ENCODE data around the gene CCDC188. TPM values are rescaled to one million over a fixed set of nuclear protein-coding genes. Genes with fewer than 3 reads are reported as not detected.

The CCDC188 gene
- total and polyA plus RNA-seq, 4 donors = not detected

GRCh38 chr22:20145206-20145831 lies 5.5 kb downstream of the CCDC188 start:
- Histone ChIP-seq H3K9me3 (ENCODE audit: control insufficient read depth in 4 of 4, low read length in 3 of 4) (no peaks in the 10 kb centered on the region), H3K9ac (ENCODE audit: low read depth in 1 of 2, low read length in 2 of 2) (no peak overlapping the region), H3K27me3 (ENCODE audit: control insufficient read depth in 4 of 4, insufficient read depth in 4 of 4, low read length in 3 of 4) (no peaks in the 10 kb centered on the region), H3K27ac (ENCODE audit: low read depth in 1 of 2, low read length in 2 of 2) (no peak overlapping the region), H3K36me3 (ENCODE audit: control insufficient read depth in 4 of 4, insufficient read depth in 3 of 4, low read depth in 1 of 4, low read length in 3 of 4) (peaks cover 0 to 9% (median 0%) of the 10 kb centered on the region in 4 donors), H3K4me3 (ENCODE audit: low read depth in 1 of 3, low read length in 3 of 3) (no peak overlapping the region), H3K4me1 (ENCODE audit: control insufficient read depth in 4 of 4, insufficient read depth in 4 of 4, low read length in 3 of 4) (no peaks in the 10 kb centered on the region)
- TF ChIP-seq MAX (IDR thresholded peaks at IDR 0.05) (no peak), RAD21 (IDR thresholded peaks at IDR 0.05) (no peak), ZBTB33 (IDR thresholded peaks at IDR 0.05) (no peak), JUND (IDR thresholded peaks at IDR 0.05) (no peak), FOXA2 (IDR thresholded peaks at IDR 0.05) (no peak)
- TF ChIP-seq, protein P1, sequence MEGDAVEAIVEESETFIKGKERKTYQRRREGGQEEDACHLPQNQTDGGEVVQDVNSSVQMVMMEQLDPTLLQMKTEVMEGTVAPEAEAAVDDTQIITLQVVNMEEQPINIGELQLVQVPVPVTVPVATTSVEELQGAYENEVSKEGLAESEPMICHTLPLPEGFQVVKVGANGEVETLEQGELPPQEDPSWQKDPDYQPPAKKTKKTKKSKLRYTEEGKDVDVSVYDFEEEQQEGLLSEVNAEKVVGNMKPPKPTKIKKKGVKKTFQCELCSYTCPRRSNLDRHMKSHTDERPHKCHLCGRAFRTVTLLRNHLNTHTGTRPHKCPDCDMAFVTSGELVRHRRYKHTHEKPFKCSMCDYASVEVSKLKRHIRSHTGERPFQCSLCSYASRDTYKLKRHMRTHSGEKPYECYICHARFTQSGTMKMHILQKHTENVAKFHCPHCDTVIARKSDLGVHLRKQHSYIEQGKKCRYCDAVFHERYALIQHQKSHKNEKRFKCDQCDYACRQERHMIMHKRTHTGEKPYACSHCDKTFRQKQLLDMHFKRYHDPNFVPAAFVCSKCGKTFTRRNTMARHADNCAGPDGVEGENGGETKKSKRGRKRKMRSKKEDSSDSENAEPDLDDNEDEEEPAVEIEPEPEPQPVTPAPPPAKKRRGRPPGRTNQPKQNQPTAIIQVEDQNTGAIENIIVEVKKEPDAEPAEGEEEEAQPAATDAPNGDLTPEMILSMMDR (IDR thresholded peaks at IDR 0.05; ENCODE audit: low read depth, low read length, missing input control) = no peak
- no peak for DNase-seq (ENCODE audit: low spot score)
- 93% methylated on average over 22 of the region's 22 CpGs for WGBS

GRCh38 chr22:20143883-20144665 lies 6.8 kb downstream of the CCDC188 start:
- no peaks in the 10 kb centered on the region for H3K27me3 ChIP-seq (ENCODE audit: control insufficient read depth in 4 of 4, insufficient read depth in 4 of 4, low read length in 3 of 4)
- H3K4me3 ChIP-seq (ENCODE audit: low read depth in 1 of 3, low read length in 3 of 3) = no peak overlapping the region
- H3K9me3 ChIP-seq (ENCODE audit: control insufficient read depth in 4 of 4, low read length in 3 of 4) = no peaks in the 10 kb centered on the region
- no peak overlapping the region for H3K9ac ChIP-seq (ENCODE audit: low read depth in 1 of 2, low read length in 2 of 2)
- no peak overlapping the region for H3K27ac ChIP-seq (ENCODE audit: low read depth in 1 of 2, low read length in 2 of 2)
- WGBS = 93% methylated on average over 19 of the region's 19 CpGs
- H3K36me3 ChIP-seq (ENCODE audit: control insufficient read depth in 4 of 4, insufficient read depth in 3 of 4, low read depth in 1 of 4, low read length in 3 of 4) = peaks cover 0 to 15% (median 0%) of the 10 kb centered on the region in 4 donors
- no peaks in the 10 kb centered on the region for H3K4me1 ChIP-seq (ENCODE audit: control insufficient read depth in 4 of 4, insufficient read depth in 4 of 4, low read length in 3 of 4)
- no peak for DNase-seq (ENCODE audit: low spot score)
- no peak for TF ChIP-seq REST (IDR thresholded peaks at IDR 0.05)
- no peak for TF ChIP-seq HNF4A (conservative IDR thresholded peaks at IDR 0.05)
- TF ChIP-seq, protein P2, sequence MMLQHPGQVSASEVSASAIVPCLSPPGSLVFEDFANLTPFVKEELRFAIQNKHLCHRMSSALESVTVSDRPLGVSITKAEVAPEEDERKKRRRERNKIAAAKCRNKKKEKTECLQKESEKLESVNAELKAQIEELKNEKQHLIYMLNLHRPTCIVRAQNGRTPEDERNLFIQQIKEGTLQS (IDR thresholded peaks at IDR 0.05) = no peak
- TF ChIP-seq NR2F2 (IDR thresholded peaks at IDR 0.05) = no peak
- no peak for TF ChIP-seq EGR1 (IDR thresholded peaks at IDR 0.05; ENCODE audit: low read depth in 2 of 2)
- TF ChIP-seq, protein P1 (IDR thresholded peaks at IDR 0.05; ENCODE audit: low read depth, low read length, missing input control) = no peak
- no peak for TF ChIP-seq HNF4G (IDR thresholded peaks at IDR 0.05)
- TF ChIP-seq RXRA (IDR thresholded peaks at IDR 0.05) = no peak
- TF ChIP-seq RAD21 (IDR thresholded peaks at IDR 0.05) = no peak
- no peak for TF ChIP-seq YY1 (IDR thresholded peaks at IDR 0.05)
- TF ChIP-seq SP1 (IDR thresholded peaks at IDR 0.05) = no peak
- TF ChIP-seq FOXA1 (IDR thresholded peaks at IDR 0.05) = no peak
- TF ChIP-seq ZBTB33 (IDR thresholded peaks at IDR 0.05) = no peak
- TF ChIP-seq TAF1 (conservative IDR thresholded peaks at IDR 0.05) = no peak
- no peak for TF ChIP-seq GABPA (IDR thresholded peaks at IDR 0.05 in 1 of 2, conservative IDR thresholded peaks at IDR 0.05 in 1 of 2)
- no peak for TF ChIP-seq MAX (IDR thresholded peaks at IDR 0.05)

Measured in liver (tissue), 9 donors.